HCT116 (cell line): ENCODE data around the gene NT5C1A. TPM values are rescaled to one million over a fixed set of nuclear protein-coding genes. Genes with fewer than 3 reads are reported as not detected.

Experiments used
- ATAC-seq: fragments of 200-7000 bp; cut with Tn5 transposase; 2 replicates; pipeline ENCODE4 v1.9.1; 2020; ENCODE audit warnings: mild to moderate bottlenecking, moderate library complexity
- BruUV-seq: library from RNA; stranded (reverse); fragments of 400-500 nt; replicated peaks from 2 replicates; lab custom pipeline; 2021; lab: Mats Ljungman, UMichigan
- CTCF ChIA-PET: fragments of 300-600 bp; sonication (Branson Sonifier 250); formaldehyde crosslinking; loops from one replicate; lab custom pipeline; 2021; ENCODE audit warnings: antibody characterized with exemption; lab: Charles Lee
- POLR2A ChIA-PET: fragments of 300-600, 350-600 bp; sonication (Branson Sonifier 250); formaldehyde crosslinking; loops from one replicate; lab custom pipeline; 2021; ENCODE audit warnings: antibody characterized with exemption; lab: Charles Lee
- RAD21 ChIA-PET, 2 experiments: fragments of 300-600 bp; sonication (Branson Sonifier 250); formaldehyde crosslinking; loops; one replicate each; lab custom pipeline; 2023; ENCODE audit warnings: low total read pairs in 2 of 2; ENCODE audit not compliant: uncharacterized antibody in 2 of 2, unreplicated experiment in 2 of 2, low non-redundant PET in 1 of 2; lab: Charles Lee
- DNase-seq: peaks from one replicate; pipeline ENCODE4 v3.0.0-alpha.2; 2010; ENCODE audit warnings: low read depth, low spot score
- H2AFZ ChIP-seq: fragments of 200-600 bp; shearing (Covaris generic), sonication (generic); 2 replicates; pipeline ENCODE4 v1.6.1; 2017; ENCODE audit warnings: low read depth, mixed run types, mixed read lengths, antibody characterized with exemption, low read length; ENCODE audit not compliant: poor library complexity, severe bottlenecking
- H3K27ac ChIP-seq: 2 replicates; pipeline ENCODE4 v1.5.1; 2012; ENCODE audit warnings: low read depth, low read length
- H3K27me3 ChIP-seq: fragments of 200-600 bp; sonication (generic); 2 replicates; pipeline ENCODE4 v1.6.1; 2016; ENCODE audit warnings: mixed run types, low read length, mixed read lengths; ENCODE audit not compliant: insufficient read depth
- H3K36me3 ChIP-seq, 2 experiments: fragments of 200-500 bp in 1 of 2; fragments of 200-600 bp in 1 of 2; sonication (Bioruptor generic) in 1 of 2; sonication (generic) in 1 of 2; 2 replicates each; pipeline versions ENCODE4 v1.5.1 to v1.6.1; 2014 to 2016; ENCODE audit warnings: low read length in 2 of 2, inconsistent platforms in 1 of 2, mixed read lengths in 1 of 2, mixed run types in 1 of 2; ENCODE audit not compliant: insufficient read depth in 2 of 2, control insufficient read depth in 1 of 2
- H3K4me1 ChIP-seq, 2 experiments: fragments of 200-600 bp in 1 of 2; sonication (generic) in 1 of 2; 2 replicates each; pipeline versions ENCODE4 v1.5.1 to v1.6.1; 2012 to 2017; ENCODE audit warnings: low read length in 2 of 2, inconsistent platforms in 1 of 2, mild to moderate bottlenecking in 1 of 2, mixed read lengths in 1 of 2, mixed run types in 1 of 2, moderate library complexity in 1 of 2; ENCODE audit not compliant: insufficient read depth in 2 of 2, control insufficient read depth in 1 of 2
- H3K4me2 ChIP-seq: fragments of 200-600 bp; sonication (generic); 2 replicates; pipeline ENCODE4 v1.6.1; 2017; ENCODE audit warnings: mixed run types, low read length, mixed read lengths
- H3K4me3 ChIP-seq, 2 experiments: fragments of 200-600 bp in 1 of 2; sonication (generic) in 1 of 2; replicated peaks in 1 of 2; 2 replicates each; pipeline ENCODE4 v1.5.1; 2011 to 2016; ENCODE audit warnings: low read length in 2 of 2, control low read depth in 1 of 2, low read depth in 1 of 2, mild to moderate bottlenecking in 1 of 2, mixed read lengths in 1 of 2, mixed run types in 1 of 2
- H3K79me2 ChIP-seq: fragments of 200-600 bp; sonication (generic); 2 replicates; pipeline ENCODE4 v1.6.1; 2017; ENCODE audit warnings: mild to moderate bottlenecking, mixed run types, low read length, moderate library complexity, mixed read lengths; ENCODE audit not compliant: insufficient read depth
- H3K9ac ChIP-seq: fragments of 200-600 bp; sonication (generic); 2 replicates; pipeline ENCODE4 v1.6.1; 2016; ENCODE audit warnings: low read length, mixed read lengths
- H3K9me2 ChIP-seq: fragments of 200-600 bp; sonication (generic), shearing (Covaris generic); 2 replicates; pipeline ENCODE4 v1.6.1; 2017; ENCODE audit warnings: mixed run types, mild to moderate bottlenecking, moderate library complexity; ENCODE audit not compliant: insufficient read depth
- H3K9me3 ChIP-seq, 2 experiments: fragments of 200-500 bp in 1 of 2; fragments of 200-600 bp in 1 of 2; sonication (Bioruptor generic) in 1 of 2; sonication (generic) in 1 of 2; 2 replicates each; pipeline ENCODE4 v1.6.1; 2014 to 2017; ENCODE audit warnings: low read length in 2 of 2, mixed read lengths in 2 of 2, inconsistent platforms in 1 of 2, low read depth in 1 of 2, mild to moderate bottlenecking in 1 of 2, mixed run types in 1 of 2, moderate library complexity in 1 of 2; ENCODE audit not compliant: control insufficient read depth in 1 of 2, insufficient read depth in 1 of 2
- H4K20me1 ChIP-seq: fragments of 200-600 bp; sonication (generic), shearing (Covaris generic); 2 replicates; pipeline ENCODE4 v1.6.1; 2017; ENCODE audit warnings: mixed run types, mild to moderate bottlenecking, moderate library complexity; ENCODE audit not compliant: insufficient read depth
- ATF3 ChIP-seq: IDR thresholded peaks from 2 replicates; pipeline ENCODE4 v1.6.1; 2012
- ELF1 ChIP-seq: IDR thresholded peaks from 2 replicates; pipeline ENCODE4 v1.6.1; 2012; ENCODE audit warnings: low read depth, borderline replicate concordance
- EZH2 ChIP-seq: fragments of 200-600 bp; sonication (generic); IDR thresholded peaks from 2 replicates; pipeline ENCODE4 v1.6.1; 2017; ENCODE audit warnings: antibody characterized with exemption, mixed run types
- EZH2phosphoT487 ChIP-seq: fragments of 200-600 bp; IDR thresholded peaks from 2 replicates; pipeline ENCODE4 v1.6.1; 2018; ENCODE audit warnings: antibody characterized with exemption, borderline replicate concordance
- FOSL1 ChIP-seq: IDR thresholded peaks from 2 replicates; pipeline ENCODE4 v1.6.1; 2012; ENCODE audit warnings: low read depth
- JUND ChIP-seq: IDR thresholded peaks from 2 replicates; pipeline ENCODE4 v1.6.1; 2012
- MAX ChIP-seq: IDR thresholded peaks from 2 replicates; pipeline ENCODE4 v1.6.1; 2012
- POLR2AphosphoS5 ChIP-seq: IDR thresholded peaks from 2 replicates; pipeline ENCODE4 v1.6.1; 2011; ENCODE audit warnings: mild to moderate bottlenecking, low read depth, low read length, moderate library complexity
- RAD21 ChIP-seq: IDR thresholded peaks from 2 replicates; pipeline ENCODE4 v1.6.1; 2012; ENCODE audit warnings: low read depth, mild to moderate bottlenecking
- SIN3A ChIP-seq: IDR thresholded peaks from 2 replicates; pipeline ENCODE4 v1.6.1; 2012; ENCODE audit warnings: low read depth
- TCF7L2 ChIP-seq: IDR thresholded peaks from 2 replicates; pipeline ENCODE4 v1.7.0; 2011; ENCODE audit warnings: borderline replicate concordance, inconsistent platforms; ENCODE audit not compliant: insufficient read depth, insufficient read length; ENCODE audit errors: extremely low read depth
- YY1 ChIP-seq: IDR thresholded peaks from 2 replicates; pipeline ENCODE4 v1.6.1; 2011; ENCODE audit warnings: low read length, low read depth, moderate library complexity, mild to moderate bottlenecking; ENCODE audit not compliant: insufficient replicate concordance; ENCODE audit errors: extremely low read depth
- ZBTB33 ChIP-seq: IDR thresholded peaks from 2 replicates; pipeline ENCODE4 v1.6.1; 2011; ENCODE audit warnings: mild to moderate bottlenecking, low read length, moderate library complexity; ENCODE audit not compliant: insufficient replicate concordance; ENCODE audit errors: extremely low read depth
- ZFX ChIP-seq: fragments of 450-650 bp; IDR thresholded peaks from 2 replicates; pipeline ENCODE4 v1.6.1; 2017
- ZNF274 ChIP-seq: fragments of 200-500 bp; sonication (Bioruptor generic); IDR thresholded peaks from 2 replicates; pipeline ENCODE4 v1.6.1; 2014; ENCODE audit warnings: mild to moderate bottlenecking, low read depth, low read length, inconsistent platforms
- intact Hi-C: fragments of 100-400 bp; cut with micrococcal nuclease; formaldehyde crosslinking; loops from 2 replicates; pipeline ENCODE4 v1.10.0; 2022
- total RNA-seq: library from RNA; stranded (reverse); gene quantifications from one replicate; pipeline ENCODE4 v1.2.1, GENCODE V29; 2021; ENCODE audit not compliant: unreplicated experiment

NT5C1A gene
- total RNA-seq, 1 experiment from 2014 or later: not detected

GRCh38 chr1:39655578-39656268, 16.2 kb downstream of the NT5C1A start:
- Histone ChIP-seq H4K20me1 (no peaks in the 10 kb centered on the region), H3K27ac (no peak overlapping the region), H3K9me2 (no peaks in the 10 kb centered on the region), H3K4me2 (no peak overlapping the region), H3K9ac (no peak overlapping the region), H3K27me3 (no peaks in the 10 kb centered on the region), H2AFZ (no peak overlapping the region), H3K36me3 (no peaks in the 10 kb centered on the region), H3K4me3 (no peak overlapping the region), H3K79me2 (no peaks in the 10 kb centered on the region), H3K9me3 (no peaks in the 10 kb centered on the region), H3K4me1 (peaks cover 0 to 19% of the 10 kb centered on the region in 2 experiments; a peak in 2 of 4 replicates)
- POLR2A ChIA-PET: no interaction called here
- TF ChIP-seq ZNF274 (no peak), TCF7L2 (no peak), MAX (no peak), EZH2phosphoT487 (no peak), ZFX (no peak), JUND (no peak), ZBTB33 (no peak), FOSL1 (no peak), EZH2 (no peak), ATF3 (no peak), RAD21 (no peak), SIN3A (no peak), YY1 (no peak), ELF1 (no peak), POLR2AphosphoS5 (no peak)
- CTCF ChIA-PET: interaction anchor here (0.9 to 3.9 kb wide), 2 partner anchors 13 to 49 kb away, joined by 3 to 38 read pairs; no protein-coding TSS in a partner anchor
- RAD21 ChIA-PET: interaction anchor here in 1 of 2 experiments (1.1 kb wide), 1 partner anchor 49 kb away, joined by 4 read pairs; no protein-coding TSS in a partner anchor
- intact Hi-C loops: loop anchor here (5.0 kb wide), 1 partner anchor 67 kb away; no protein-coding TSS in a partner anchor
- DNase-seq: no peak
- no peak for ATAC-seq
- no TSS peak for BruUV-seq
